Fibroblast of lung (primary cell): ENCODE measurements around the gene C6orf132. TPM values are rescaled to one million over a fixed set of nuclear protein-coding genes. Genes with fewer than 3 reads are reported as not detected.

Experiments used
- DNase-seq, 2 donors: peaks; one replicate each; pipeline versions ENCODE4 v3.0.0 to v3.0.0-alpha.2; 2010; ENCODE audit warnings: low read depth in 2 of 2
- H2AFZ ChIP-seq: 2 replicates; pipeline ENCODE4 v1.5.1; 2012; ENCODE audit warnings: low read length, control low read depth, inconsistent platforms
- H3K27ac ChIP-seq: 2 replicates; pipeline ENCODE4 v1.5.1; 2011; ENCODE audit warnings: low read length, control low read depth; ENCODE audit not compliant: insufficient read depth
- H3K27me3 ChIP-seq: 2 replicates; pipeline ENCODE4 v1.5.1; 2011; ENCODE audit warnings: mild to moderate bottlenecking, low read length; ENCODE audit not compliant: control insufficient read depth, insufficient read depth
- H3K36me3 ChIP-seq: 2 replicates; pipeline ENCODE4 v1.5.1; 2011; ENCODE audit warnings: low read length; ENCODE audit not compliant: control insufficient read depth, insufficient read depth
- H3K4me1 ChIP-seq: 2 replicates; pipeline ENCODE4 v1.5.1; 2011; ENCODE audit warnings: low read length; ENCODE audit not compliant: control insufficient read depth, insufficient read depth; ENCODE audit errors: extremely low read depth
- H3K4me2 ChIP-seq: 2 replicates; pipeline ENCODE4 v1.5.1; 2011; ENCODE audit warnings: low read length, control low read depth; ENCODE audit not compliant: insufficient read depth; ENCODE audit errors: extremely low read depth
- H3K4me3 ChIP-seq, 4 experiments: fragments of 200-600 bp in 1 of 4; sonication (generic) in 1 of 4; replicated peaks in 1 of 4; 2 replicates each; pipeline ENCODE4 v1.5.1; 2011 to 2016; ENCODE audit warnings: low read length in 4 of 4, low read depth in 3 of 4, mild to moderate bottlenecking in 3 of 4, control low read depth in 2 of 4, inconsistent platforms in 1 of 4, mixed read lengths in 1 of 4; ENCODE audit not compliant: insufficient read depth in 1 of 4; ENCODE audit errors: control extremely low read depth in 1 of 4
- H3K79me2 ChIP-seq: 2 replicates; pipeline ENCODE4 v1.5.1; 2012; ENCODE audit warnings: mild to moderate bottlenecking, low read length, inconsistent platforms; ENCODE audit not compliant: control insufficient read depth, insufficient read depth
- H3K9ac ChIP-seq: 2 replicates; pipeline ENCODE4 v1.5.1; 2011; ENCODE audit warnings: mild to moderate bottlenecking, low read length, control low read depth; ENCODE audit not compliant: insufficient read depth
- H3K9me3 ChIP-seq: 2 replicates; pipeline ENCODE4 v1.5.1; 2012; ENCODE audit warnings: low read depth, low read length; ENCODE audit not compliant: control insufficient read depth, insufficient read depth
- H4K20me1 ChIP-seq: 2 replicates; pipeline ENCODE4 v1.5.1; 2011; ENCODE audit warnings: low read length; ENCODE audit not compliant: control insufficient read depth, insufficient read depth; ENCODE audit errors: extremely low read depth
- CTCF ChIP-seq, 2 donors: IDR thresholded peaks in 1 of 2; conservative IDR thresholded peaks in 1 of 2; 1 replicate in 1 of 2; 2 replicates in 1 of 2; pipeline ENCODE4 v1.5.1; 2011 to 2012; ENCODE audit warnings: low read length in 2 of 2, control low read depth in 1 of 2, inconsistent platforms in 1 of 2, low read depth in 1 of 2, mild to moderate bottlenecking in 1 of 2
- EZH2 ChIP-seq: IDR thresholded peaks from 2 replicates; pipeline ENCODE4 v1.5.1; 2012; ENCODE audit warnings: low read length, control low read depth, mild to moderate bottlenecking; ENCODE audit errors: missing control alignments
- polyA plus RNA-seq, 2 donors: library from polyadenylated mRNA; depleted of rRNA in 1 of 2; stranded (reverse) in 1 of 2; unstranded in 1 of 2; fragments of >200 nt; gene quantifications; 2 replicates each; pipeline ENCODE4 v1.2.1, GENCODE V29; 2011 to 2012; ENCODE audit warnings: missing spikeins in 1 of 2
- total RNA-seq: library from RNA; depleted of rRNA; stranded (reverse); fragments of >200 nt; gene quantifications from 2 replicates; pipeline ENCODE4 v1.2.1, GENCODE V29; 2014

The C6orf132 gene
- total and polyA plus RNA-seq, 2 donors (not counting 1 experiment from before 2014, with no cell fraction given) = 0.87 to 1.2 TPM

- DNase-seq = no peak
- Histone ChIP-seq H3K79me2 (no peaks in the 10 kb centered on the region), H3K4me1 (peaks cover 7% of the 10 kb centered on the region), H3K4me2 (no peak overlapping the region), H2AFZ (no peak overlapping the region), H4K20me1 (no peaks in the 10 kb centered on the region), H3K27ac (no peak overlapping the region), H3K9me3 (no peaks in the 10 kb centered on the region), H3K4me3 (no peak overlapping the region), H3K36me3 (peaks cover 3% of the 10 kb centered on the region), H3K9ac (no peak overlapping the region), H3K27me3 (no peaks in the 10 kb centered on the region)
- no peak for TF ChIP-seq CTCF (conservative IDR thresholded peaks at IDR 0.05 in 1 of 2, IDR thresholded peaks at IDR 0.05 in 1 of 2; ENCODE audit: low read depth in 1 of 2, low read length in 2 of 2)
- TF ChIP-seq EZH2 = no peak
Measured at GRCh38 chr6:42124223-42124836, 18.1 kb downstream of the C6orf132 start.

- H3K36me3 ChIP-seq = peaks cover 3% of the 10 kb centered on the region
- H3K27me3 ChIP-seq = no peaks in the 10 kb centered on the region
- H2AFZ ChIP-seq = no peak overlapping the region
- H3K27ac ChIP-seq = no peak overlapping the region
- no peaks in the 10 kb centered on the region for H3K79me2 ChIP-seq
- no peaks in the 10 kb centered on the region for H3K9me3 ChIP-seq
- peaks cover 7% of the 10 kb centered on the region for H3K4me1 ChIP-seq
- no peaks in the 10 kb centered on the region for H4K20me1 ChIP-seq
- no peak overlapping the region for H3K9ac ChIP-seq
- DNase-seq = no peak
- H3K4me2 ChIP-seq = no peak overlapping the region
- no peak overlapping the region for H3K4me3 ChIP-seq
- TF ChIP-seq EZH2 (no peak), CTCF (conservative IDR thresholded peaks at IDR 0.05 in 1 of 2, IDR thresholded peaks at IDR 0.05 in 1 of 2; ENCODE audit: low read depth in 1 of 2, low read length in 2 of 2) (no peak)
Measured at GRCh38 chr6:42123379-42124103, 18.9 kb downstream of the C6orf132 start.

GRCh38 chr6:42120895-42121865 is 21.2 kb downstream of the C6orf132 start:
- DNase-seq = peak; percentile 9 to 27
- Histone ChIP-seq H3K79me2 (no peaks in the 10 kb centered on the region), H3K9ac (no peak overlapping the region), H3K4me2 (no peak overlapping the region), H4K20me1 (no peaks in the 10 kb centered on the region), H3K27me3 (no peaks in the 10 kb centered on the region), H3K4me1 (peaks cover 7% of the 10 kb centered on the region), H3K27ac (no peak overlapping the region), H2AFZ (no peak overlapping the region), H3K36me3 (peaks cover 3% of the 10 kb centered on the region), H3K4me3 (no peak overlapping the region), H3K9me3 (no peaks in the 10 kb centered on the region)
- no peak for TF ChIP-seq CTCF (conservative IDR thresholded peaks at IDR 0.05 in 1 of 2, IDR thresholded peaks at IDR 0.05 in 1 of 2; ENCODE audit: low read depth in 1 of 2, low read length in 2 of 2)
- no peak for TF ChIP-seq EZH2
